CD4-positive, alpha-beta T cell (primary cell): Measurements from ENCODE around the gene LAMA4. TPM values are rescaled to one million over a fixed set of nuclear protein-coding genes. Genes with fewer than 3 reads are reported as not detected.

Experiments used
- ATAC-seq: fragments of 200-7000 bp; cut with Tn5 transposase; one replicate; pipeline ENCODE4 v1.10.0; 2022; ENCODE audit warnings: mild to moderate bottlenecking; ENCODE audit not compliant: poor library complexity
- CTCF ChIA-PET: fragments of 350-600 bp; sonication (Branson Sonifier 250); formaldehyde crosslinking; loops from one replicate; lab custom pipeline; 2021; ENCODE audit warnings: antibody characterized with exemption, inconsistent platforms; lab: Charles Lee
- POLR2A ChIA-PET: fragments of 350-600 bp; sonication (Branson Sonifier 250); formaldehyde crosslinking; loops from one replicate; lab custom pipeline; 2021; ENCODE audit warnings: antibody characterized with exemption, inconsistent platforms; lab: Charles Lee
- DNase-seq, 14 experiments: peaks; one replicate each; pipeline ENCODE4 v3.0.0-alpha.2; 2013 to 2020; ENCODE audit warnings: mixed read lengths in 2 of 14
- H3K27ac ChIP-seq, 2 donors: one replicate each; pipeline versions ENCODE4 v1.5.1 to v1.7.0; 2013; ENCODE audit warnings: low read length in 2 of 2, low read depth in 1 of 2, mild to moderate bottlenecking in 1 of 2
- H3K27me3 ChIP-seq, 2 experiments: 1 replicate in 1 of 2; 2 replicates in 1 of 2; pipeline versions ENCODE4 v1.6.1 to v1.7.0; 2013; ENCODE audit warnings: low read length in 2 of 2, control low read depth in 1 of 2, mild to moderate bottlenecking in 1 of 2, moderate library complexity in 1 of 2; ENCODE audit not compliant: insufficient read depth in 2 of 2, control insufficient read depth in 1 of 2
- H3K36me3 ChIP-seq: one replicate; pipeline ENCODE4 v1.6.1; 2013; ENCODE audit warnings: low read length, control low read depth; ENCODE audit not compliant: insufficient read depth
- H3K4me1 ChIP-seq: one replicate; pipeline ENCODE4 v1.6.1; 2013; ENCODE audit warnings: low read length, control low read depth; ENCODE audit not compliant: insufficient read depth
- H3K4me3 ChIP-seq: one replicate; pipeline ENCODE4 v1.5.1; 2013; ENCODE audit warnings: mild to moderate bottlenecking, low read length, moderate library complexity
- H3K9me3 ChIP-seq, 2 experiments: 1 replicate in 1 of 2; 2 replicates in 1 of 2; pipeline versions ENCODE4 v1.6.1 to v1.7.0; 2013; ENCODE audit warnings: low read length in 2 of 2, mild to moderate bottlenecking in 2 of 2, control low read depth in 1 of 2, moderate library complexity in 1 of 2; ENCODE audit not compliant: control insufficient read depth in 1 of 2, insufficient read depth in 1 of 2
- H3K27ac Mint-ChIP-seq: one replicate; pipeline ENCODE4 v1.8.0; 2020; ENCODE audit warnings: mixed read lengths
- H3K27me3 Mint-ChIP-seq: one replicate; pipeline ENCODE4 v1.8.0; 2021; ENCODE audit warnings: mixed read lengths
- H3K36me3 Mint-ChIP-seq: one replicate; pipeline ENCODE4 v1.8.0; 2021; ENCODE audit warnings: low read depth, mixed read lengths
- H3K4me1 Mint-ChIP-seq: one replicate; pipeline ENCODE4 v1.8.0; 2021; ENCODE audit warnings: low read depth, mixed read lengths
- H3K4me3 Mint-ChIP-seq: one replicate; pipeline ENCODE4 v1.8.0; 2020; ENCODE audit warnings: mild to moderate bottlenecking, mixed read lengths
- H3K9me3 Mint-ChIP-seq: one replicate; pipeline ENCODE4 v1.8.0; 2020; ENCODE audit warnings: mixed read lengths
- CTCF ChIP-seq: fragments of 200-600 bp; IDR thresholded peaks from one replicate; pipeline ENCODE4 v1.8.0; 2022; ENCODE audit warnings: antibody characterized with exemption, mild to moderate bottlenecking
- intact Hi-C, 2 experiments: fragments of 100-400 bp; cut with DNase I in 1 of 2; cut with micrococcal nuclease in 1 of 2; formaldehyde crosslinking; loops; one replicate each; pipeline versions ENCODE4 v1.15.1 to v1.9.0; 2023 to 2025; cut with DNase I, micrococcal nuclease
- total RNA-seq, 174 experiments: library from RNA in 2 of 174; stranded (reverse) in 2 of 174; gene quantifications; one replicate each; pipeline ENCODE4 v1.2.3 and lab custom pipeline; 2021 to 2026

The LAMA4 gene
- total RNA-seq, 2 experiments from 2014 or later: not detected

GRCh38 chr6:112209131-112209530 is 45.2 kb downstream of the LAMA4 start:
- Mint-ChIP-seq H3K36me3 (no peaks in the 10 kb centered on the region), H3K27me3 (peaks cover 25% of the 10 kb centered on the region), H3K4me1 (no peaks in the 10 kb centered on the region), H3K4me3 (no peak overlapping the region), H3K9me3 (no peaks in the 10 kb centered on the region), H3K27ac (no peak overlapping the region)
- no peak overlapping the region for H3K4me3 ChIP-seq
- H3K27ac ChIP-seq: no peak overlapping the region
- ATAC-seq: no peak
- CTCF ChIA-PET: no interaction called here
- DNase-seq: no peak
- H3K4me1 ChIP-seq: no peaks in the 10 kb centered on the region
- no peak for TF ChIP-seq CTCF
- H3K27me3 ChIP-seq: no peaks in the 10 kb centered on the region
- H3K9me3 ChIP-seq: no peaks in the 10 kb centered on the region
- intact Hi-C loops: no loop called here
- POLR2A ChIA-PET: no interaction called here
- no peaks in the 10 kb centered on the region for H3K36me3 ChIP-seq

GRCh38 chr6:112207776-112208175 is 46.6 kb downstream of the LAMA4 start:
- CTCF ChIA-PET: interaction anchor here (0.8 kb wide), 1 partner anchor 14 kb away, joined by 3 read pairs; no protein-coding TSS in a partner anchor
- Mint-ChIP-seq H3K36me3 (no peaks in the 10 kb centered on the region), H3K4me1 (no peaks in the 10 kb centered on the region), H3K27ac (no peak overlapping the region), H3K27me3 (peaks cover 20% of the 10 kb centered on the region), H3K4me3 (no peak overlapping the region), H3K9me3 (no peaks in the 10 kb centered on the region)
- intact Hi-C loops: no loop called here
- DNase-seq (no peak), ATAC-seq (no peak)
- H3K9me3 ChIP-seq: no peaks in the 10 kb centered on the region
- no peak overlapping the region for H3K4me3 ChIP-seq
- H3K27ac ChIP-seq: no peak overlapping the region
- H3K4me1 ChIP-seq: no peaks in the 10 kb centered on the region
- H3K27me3 ChIP-seq: no peaks in the 10 kb centered on the region
- no peaks in the 10 kb centered on the region for H3K36me3 ChIP-seq
- TF ChIP-seq CTCF: no peak
- POLR2A ChIA-PET: no interaction called here

GRCh38 chr6:112207131-112207530 is 47.2 kb downstream of the LAMA4 start:
- ChIA-PET POLR2A (no interaction called here), CTCF (no interaction called here)
- Mint-ChIP-seq H3K36me3 (no peaks in the 10 kb centered on the region), H3K4me3 (no peak overlapping the region), H3K9me3 (no peaks in the 10 kb centered on the region), H3K4me1 (no peaks in the 10 kb centered on the region), H3K27me3 (peaks cover 20% of the 10 kb centered on the region), H3K27ac (no peak overlapping the region)
- ATAC-seq (no peak), DNase-seq (no peak)
- Histone ChIP-seq H3K27ac (no peak overlapping the region), H3K4me1 (no peaks in the 10 kb centered on the region), H3K27me3 (no peaks in the 10 kb centered on the region), H3K9me3 (no peaks in the 10 kb centered on the region), H3K36me3 (no peaks in the 10 kb centered on the region), H3K4me3 (no peak overlapping the region)
- TF ChIP-seq CTCF: no peak
- intact Hi-C loops: no loop called here
